Spinal cord (tissue), 10 donors: ENCODE data around the gene PTPN14. TPM values are rescaled to one million over a fixed set of nuclear protein-coding genes. Genes with fewer than 3 reads are reported as not detected.
"Not testable (repeated sequence)": the region's sequence is repeated elsewhere in the genome, so short reads cannot be mapped to it uniquely, and the experiment has no call there.

Experiments used
- DNase-seq, 6 donors: peaks; one replicate each; pipeline versions ENCODE4 v3.0.0 to v3.0.0-alpha.2; 2013 to 2015; ENCODE audit warnings: low spot score in 6 of 6, low read depth in 4 of 6
- H3K27ac ChIP-seq: one replicate; pipeline ENCODE4 v1.5.1; 2013; ENCODE audit warnings: low read depth, low read length, control low read depth
- H3K27me3 ChIP-seq: one replicate; pipeline ENCODE4 v1.6.1; 2013; ENCODE audit warnings: low read length; ENCODE audit not compliant: control insufficient read depth, insufficient read depth
- H3K36me3 ChIP-seq: one replicate; pipeline ENCODE4 v1.6.1; 2013; ENCODE audit warnings: low read length; ENCODE audit not compliant: control insufficient read depth, insufficient read depth
- H3K4me1 ChIP-seq: one replicate; pipeline ENCODE4 v1.6.1; 2013; ENCODE audit warnings: low read length; ENCODE audit not compliant: control insufficient read depth, insufficient read depth
- H3K4me3 ChIP-seq: one replicate; pipeline ENCODE4 v1.5.1; 2013; ENCODE audit warnings: low read depth, low read length, control low read depth
- H3K9me3 ChIP-seq: one replicate; pipeline ENCODE4 v1.6.1; 2013; ENCODE audit warnings: low read length; ENCODE audit not compliant: control insufficient read depth, insufficient read depth
- WGBS: methylation state at CpG from one replicate; pipeline ENCODE4 v1.1.5; 2013; ENCODE audit warnings: missing lambda C conversion rate; ENCODE audit not compliant: insufficient coverage; 5-methylcytosine and 5-hydroxymethylcytosine counted together
- long read RNA-seq, 4 donors: transcript quantifications; one replicate each; lab custom pipeline, GENCODE V29; 2026
- polyA plus RNA-seq, 2 donors: library from polyadenylated mRNA; unstranded; fragments of 120-200 nt; gene quantifications; one replicate each; pipeline ENCODE4 v1.2.1, GENCODE V29; 2013; ENCODE audit not compliant: insufficient read length in 2 of 2
- total RNA-seq, 2 donors: library from RNA; depleted of rRNA in 1 of 2; stranded (reverse); fragments of 120-200 nt in 1 of 2; fragments of >200 nt in 1 of 2; gene quantifications; one replicate each; pipeline versions ENCODE4 v1.2.3 to v1.2.4, GENCODE V29; 2013 to 2014
- donor health status: healthy.

Gene PTPN14
- total RNA-seq = 10 to 100 TPM; 16.3 to 18.3 TPM
- 10 to 100 TPM in 1 of 2 donors, 1 to 10 TPM in 1; 9.0 to 10.3 TPM for polyA plus RNA-seq
- long read RNA-seq, donor 1, full-length matches to known transcripts = 1 of 1 reads
- long read RNA-seq, donor 1, partial matches to known transcripts = 0 of 1 reads
- long read RNA-seq, donor 1, other reads (novel, unspliced or antisense) = 0 of 1 reads
- long read RNA-seq, donor 2 = 0 reads
- long read RNA-seq, donor 3 = 0 reads
- long read RNA-seq, donor 4 = 0 reads

- WGBS = under 1% methylated on average over 63 of the region's 67 CpGs
- Histone ChIP-seq H3K27me3 (peaks cover 11% of the 10 kb centered on the region), H3K27ac (peak within 1 kb of the TSS; percentile 97), H3K4me1 (peaks cover 23% of the 10 kb centered on the region), H3K4me3 (peak within 1 kb of the TSS; percentile 94), H3K9me3 (no peaks in the 10 kb centered on the region), H3K36me3 (no peaks in the 10 kb centered on the region)
- peak in 5 of 6 donors; percentile 53 to 96 (median 75) for DNase-seq
Observed at GRCh38 chr1:214551436-214552173, at the start of gene PTPN14. Gene PTPN14, minus strand, starts transcription at chr1:214551602. Its CDS starts 86,799 bp downstream, at chr1:214464803.

- Histone ChIP-seq H3K36me3 (no peaks in the 10 kb centered on the region), H3K4me1 (no peaks in the 10 kb centered on the region), H3K9me3 (no peaks in the 10 kb centered on the region), H3K4me3 (no peak overlapping the region), H3K27me3 (no peaks in the 10 kb centered on the region), H3K27ac (no peak overlapping the region)
- DNase-seq = no peak
Observed at GRCh38 chr1:214593158-214593557, 41.8 kb upstream of the PTPN14 start.

- WGBS = 95% methylated on average over 5 of the region's 8 CpGs
- H3K9me3 ChIP-seq, H3K27me3 ChIP-seq, H3K36me3 ChIP-seq, H3K27ac ChIP-seq, H3K4me1 ChIP-seq, H3K4me3 ChIP-seq, DNase-seq: not testable (repeated sequence)
Observed at GRCh38 chr1:214591918-214592317, 40.5 kb upstream of the PTPN14 start.

- Histone ChIP-seq H3K27ac (no peak overlapping the region), H3K4me3 (no peak overlapping the region), H3K4me1 (no peaks in the 10 kb centered on the region), H3K27me3 (no peaks in the 10 kb centered on the region), H3K36me3 (no peaks in the 10 kb centered on the region), H3K9me3 (no peaks in the 10 kb centered on the region)
- no peak for DNase-seq
- 92% methylated on average over 3 of the region's 5 CpGs for WGBS
Observed at GRCh38 chr1:214590696-214591095, 39.3 kb upstream of the PTPN14 start.

- H3K9me3 ChIP-seq = no peaks in the 10 kb centered on the region
- no peak overlapping the region for H3K27ac ChIP-seq
- DNase-seq = no peak
- no peaks in the 10 kb centered on the region for H3K36me3 ChIP-seq
- H3K4me1 ChIP-seq = no peaks in the 10 kb centered on the region
- H3K27me3 ChIP-seq = no peaks in the 10 kb centered on the region
- WGBS = 76% methylated on average over 2 of the region's 4 CpGs
- no peak overlapping the region for H3K4me3 ChIP-seq
Observed at GRCh38 chr1:214588963-214589597, 37.7 kb upstream of the PTPN14 start.

GRCh38 chr1:214587165-214587564 is 35.8 kb upstream of the PTPN14 start:
- no peaks in the 10 kb centered on the region for H3K36me3 ChIP-seq
- WGBS = no CpG with 5 or more reads among the region's 5 CpGs
- H3K27ac ChIP-seq = no peak overlapping the region
- H3K9me3 ChIP-seq = no peaks in the 10 kb centered on the region
- no peaks in the 10 kb centered on the region for H3K27me3 ChIP-seq
- no peak for DNase-seq
- H3K4me1 ChIP-seq = no peaks in the 10 kb centered on the region
- no peak overlapping the region for H3K4me3 ChIP-seq

GRCh38 chr1:214586621-214587020 is 35.2 kb upstream of the PTPN14 start:
- H3K27me3 ChIP-seq = no peaks in the 10 kb centered on the region
- no peak for DNase-seq
- H3K4me1 ChIP-seq = no peaks in the 10 kb centered on the region
- no peak overlapping the region for H3K27ac ChIP-seq
- WGBS = 100% methylated on average over 1 of the region's 3 CpGs
- no peaks in the 10 kb centered on the region for H3K9me3 ChIP-seq
- no peak overlapping the region for H3K4me3 ChIP-seq
- H3K36me3 ChIP-seq = no peaks in the 10 kb centered on the region

GRCh38 chr1:214584805-214585766 is 33.7 kb upstream of the PTPN14 start:
- DNase-seq = peak in 4 of 6 donors; percentile 4 to 54 (median 26)
- H3K36me3 ChIP-seq = no peaks in the 10 kb centered on the region
- no peaks in the 10 kb centered on the region for H3K9me3 ChIP-seq
- H3K27me3 ChIP-seq = no peaks in the 10 kb centered on the region
- no peak overlapping the region for H3K4me3 ChIP-seq
- H3K27ac ChIP-seq = no peak overlapping the region
- no peaks in the 10 kb centered on the region for H3K4me1 ChIP-seq
- WGBS = no CpG with 5 or more reads among the region's 1 CpG
